ENCODE results near the gene CBLB.

The CBLB gene

DNA sequence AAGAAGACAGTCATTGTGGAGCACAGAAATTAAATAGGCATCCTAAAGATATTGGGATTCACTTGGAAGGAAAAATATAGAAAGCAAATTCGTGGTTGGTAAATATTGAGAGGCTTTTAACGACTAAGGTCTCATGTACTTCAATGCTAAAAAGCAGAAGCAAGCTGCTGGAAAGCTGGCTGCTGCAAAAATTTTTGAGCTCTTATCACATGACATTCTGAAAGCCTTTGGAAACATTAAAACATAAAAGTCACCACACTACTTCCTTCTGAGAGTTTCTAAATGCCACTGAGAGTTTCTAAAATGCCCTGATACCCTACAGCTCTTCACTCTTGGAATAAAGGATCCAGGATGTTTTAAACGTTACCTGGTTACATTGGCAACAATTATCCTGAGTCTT lies 39.0 kb upstream of the CBLB start:
- Mint-ChIP-seq H3K27ac (no peak overlapping the region), H3K4me3 (no peak overlapping the region), H3K9me3 (no peaks in the 10 kb centered on the region), H3K27me3 (ENCODE audit: low read depth) (no peaks in the 10 kb centered on the region), H3K4me1 (peaks cover 22% of the 10 kb centered on the region), H3K36me3 (ENCODE audit: low read depth) (no peaks in the 10 kb centered on the region)
- TF ChIP-seq, protein P1, sequence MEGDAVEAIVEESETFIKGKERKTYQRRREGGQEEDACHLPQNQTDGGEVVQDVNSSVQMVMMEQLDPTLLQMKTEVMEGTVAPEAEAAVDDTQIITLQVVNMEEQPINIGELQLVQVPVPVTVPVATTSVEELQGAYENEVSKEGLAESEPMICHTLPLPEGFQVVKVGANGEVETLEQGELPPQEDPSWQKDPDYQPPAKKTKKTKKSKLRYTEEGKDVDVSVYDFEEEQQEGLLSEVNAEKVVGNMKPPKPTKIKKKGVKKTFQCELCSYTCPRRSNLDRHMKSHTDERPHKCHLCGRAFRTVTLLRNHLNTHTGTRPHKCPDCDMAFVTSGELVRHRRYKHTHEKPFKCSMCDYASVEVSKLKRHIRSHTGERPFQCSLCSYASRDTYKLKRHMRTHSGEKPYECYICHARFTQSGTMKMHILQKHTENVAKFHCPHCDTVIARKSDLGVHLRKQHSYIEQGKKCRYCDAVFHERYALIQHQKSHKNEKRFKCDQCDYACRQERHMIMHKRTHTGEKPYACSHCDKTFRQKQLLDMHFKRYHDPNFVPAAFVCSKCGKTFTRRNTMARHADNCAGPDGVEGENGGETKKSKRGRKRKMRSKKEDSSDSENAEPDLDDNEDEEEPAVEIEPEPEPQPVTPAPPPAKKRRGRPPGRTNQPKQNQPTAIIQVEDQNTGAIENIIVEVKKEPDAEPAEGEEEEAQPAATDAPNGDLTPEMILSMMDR (IDR thresholded peaks at IDR 0.05; ENCODE audit: unreplicated experiment in 3 of 3): no peak

DNA sequence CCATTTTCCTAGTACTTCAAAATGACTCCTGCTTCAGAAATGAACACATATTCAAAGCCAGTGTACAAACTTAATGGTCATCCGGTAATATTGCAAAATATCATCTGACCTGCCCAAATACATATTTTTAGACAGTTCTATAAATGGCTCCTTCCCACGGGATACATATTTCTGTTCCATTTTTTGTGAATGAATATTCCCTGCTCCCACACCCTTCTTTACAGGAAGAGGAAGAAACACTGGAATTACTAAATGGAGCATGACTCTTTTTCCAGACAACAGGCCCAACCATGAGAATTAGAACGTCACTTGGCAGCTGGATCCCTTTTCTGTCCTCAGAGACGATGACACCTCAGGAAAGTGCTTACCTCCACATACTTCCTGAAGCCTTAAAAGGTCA lies 38.0 kb upstream of the CBLB start:
- Mint-ChIP-seq H3K4me1 (peaks cover 22% of the 10 kb centered on the region), H3K9me3 (no peaks in the 10 kb centered on the region), H3K27ac (peak overlapping the region; percentile 9 to 74 (median 47)), H3K4me3 (no peak overlapping the region), H3K36me3 (ENCODE audit: low read depth) (no peaks in the 10 kb centered on the region), H3K27me3 (ENCODE audit: low read depth) (no peaks in the 10 kb centered on the region)
- TF ChIP-seq, protein P1 (IDR thresholded peaks at IDR 0.05; ENCODE audit: unreplicated experiment in 3 of 3): no peak

DNA sequence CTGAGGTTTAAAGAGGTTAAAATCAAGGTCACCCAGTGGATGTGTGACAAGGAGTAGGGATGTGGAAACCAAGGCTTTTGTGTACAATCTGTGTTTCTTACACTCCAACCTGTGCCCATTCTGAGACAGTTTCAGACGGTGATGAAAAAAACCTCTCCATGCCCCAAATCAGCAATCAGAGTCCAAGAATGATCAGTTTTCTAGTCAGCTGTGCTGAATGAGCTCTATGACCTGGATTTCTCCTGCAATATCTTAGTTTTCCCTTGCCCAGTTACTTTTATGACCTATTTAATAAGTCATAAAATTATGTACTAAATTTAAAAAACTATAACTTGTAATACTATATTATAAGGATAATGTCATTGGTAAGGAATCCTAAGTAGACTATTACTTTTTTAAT lies 37.5 kb upstream of the CBLB start:
- Mint-ChIP-seq H3K36me3 (ENCODE audit: low read depth) (no peaks in the 10 kb centered on the region), H3K4me3 (no peak overlapping the region), H3K27me3 (ENCODE audit: low read depth) (no peaks in the 10 kb centered on the region), H3K9me3 (no peaks in the 10 kb centered on the region), H3K4me1 (peaks cover 22% of the 10 kb centered on the region), H3K27ac (peak overlapping the region in 1 of 3 experiments; percentile 74)
- TF ChIP-seq, protein P1 (IDR thresholded peaks at IDR 0.05; ENCODE audit: unreplicated experiment in 3 of 3): no peak

DNA sequence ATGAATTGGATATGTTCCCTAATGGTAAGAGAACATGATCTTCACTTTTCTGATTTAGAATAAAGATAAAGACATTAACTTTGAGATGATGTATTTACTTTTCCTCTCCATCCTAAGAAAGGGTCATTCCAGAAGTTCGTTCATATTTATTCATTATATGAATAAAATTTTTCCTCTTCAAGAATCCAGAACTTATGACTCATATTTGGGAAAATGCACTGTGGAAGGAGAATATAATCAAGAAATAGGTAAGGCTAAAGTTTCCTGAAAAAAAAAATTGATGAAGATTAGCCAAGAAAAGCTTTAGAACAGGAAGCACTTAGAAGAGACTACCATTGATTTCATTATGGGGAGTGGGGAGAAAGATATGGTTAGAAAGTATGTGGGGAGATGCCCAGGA lies 36.5 kb upstream of the CBLB start:
- H3K9me3 Mint-ChIP-seq: no peaks in the 10 kb centered on the region
- H3K4me1 Mint-ChIP-seq: peaks cover 22% of the 10 kb centered on the region
- TF ChIP-seq, protein P1 (IDR thresholded peaks at IDR 0.05; ENCODE audit: unreplicated experiment in 3 of 3): no peak
- no peak overlapping the region for H3K4me3 Mint-ChIP-seq
- H3K36me3 Mint-ChIP-seq (ENCODE audit: low read depth): no peaks in the 10 kb centered on the region
- no peaks in the 10 kb centered on the region for H3K27me3 Mint-ChIP-seq (ENCODE audit: low read depth)
- H3K27ac Mint-ChIP-seq: no peak overlapping the region

DNA sequence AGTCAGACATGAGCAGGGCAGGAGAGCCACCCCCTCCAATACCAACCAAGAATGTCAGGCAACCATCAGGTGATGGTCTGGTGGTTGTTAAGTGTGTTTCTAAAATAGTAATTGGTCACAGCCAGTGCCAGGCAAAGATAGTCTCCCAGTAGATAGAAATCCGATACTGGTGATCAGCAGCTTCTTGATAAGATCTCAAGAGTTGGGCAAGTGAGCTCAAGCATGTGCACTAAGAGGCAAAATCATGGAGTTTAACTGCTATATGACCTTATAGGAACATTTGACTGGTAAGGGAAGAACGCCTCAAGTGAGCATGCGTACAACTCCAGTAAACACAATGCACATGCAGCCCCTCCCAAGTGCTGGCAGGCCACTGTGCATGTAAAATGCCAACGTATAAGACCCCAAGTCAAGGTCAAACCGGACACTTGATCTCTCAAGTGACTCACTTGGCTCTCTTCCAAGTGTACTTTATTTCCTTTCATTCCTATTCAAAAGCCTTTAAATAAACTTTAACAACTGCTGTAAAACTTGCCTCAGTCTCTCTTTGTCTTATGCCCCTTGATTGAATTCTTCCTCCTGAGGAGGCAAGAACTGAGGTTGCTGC lies 36.0 kb upstream of the CBLB start:
- no peaks in the 10 kb centered on the region for H3K27me3 Mint-ChIP-seq (ENCODE audit: low read depth)
- H3K27ac Mint-ChIP-seq: no peak overlapping the region
- H3K9me3 Mint-ChIP-seq: no peaks in the 10 kb centered on the region
- H3K4me1 Mint-ChIP-seq: peaks cover 22% of the 10 kb centered on the region
- no peak overlapping the region for H3K4me3 Mint-ChIP-seq
- no peaks in the 10 kb centered on the region for H3K36me3 Mint-ChIP-seq (ENCODE audit: low read depth)
- TF ChIP-seq, protein P1 (IDR thresholded peaks at IDR 0.05; ENCODE audit: unreplicated experiment in 3 of 3): no peak

DNA sequence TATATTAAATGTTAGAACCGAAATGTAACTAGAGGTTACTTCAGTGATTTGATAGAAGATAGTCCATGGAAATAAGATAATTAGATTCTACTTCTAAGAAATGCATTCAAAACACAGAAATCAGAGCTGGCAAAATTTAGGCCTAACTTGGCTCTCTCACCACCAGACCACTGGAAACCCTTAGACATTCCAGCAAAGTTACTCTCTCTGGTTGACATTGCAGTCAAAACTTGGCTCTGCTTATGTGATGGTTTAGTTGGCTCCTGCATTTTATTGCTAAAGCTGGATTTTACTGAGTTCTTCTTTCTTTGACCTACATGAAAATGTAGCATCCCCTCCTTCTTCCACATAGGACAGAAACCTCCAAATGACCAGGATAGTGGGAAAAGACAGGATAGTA lies 35.4 kb upstream of the CBLB start:
- no peak overlapping the region for H3K27ac Mint-ChIP-seq
- peaks cover 22% of the 10 kb centered on the region for H3K4me1 Mint-ChIP-seq
- no peaks in the 10 kb centered on the region for H3K9me3 Mint-ChIP-seq
- H3K4me3 Mint-ChIP-seq: no peak overlapping the region
- no peaks in the 10 kb centered on the region for H3K27me3 Mint-ChIP-seq (ENCODE audit: low read depth)
- TF ChIP-seq, protein P1 (IDR thresholded peaks at IDR 0.05; ENCODE audit: unreplicated experiment in 3 of 3): no peak
- H3K36me3 Mint-ChIP-seq (ENCODE audit: low read depth): no peaks in the 10 kb centered on the region
